Stimulated activated CD8-positive, alpha-beta memory T cell treated with anti-CD3 and anti-CD28 coated beads, Interleukin-2, amount 100 ng/mL, for 1 hour (primary cell): ENCODE data around the gene HNRNPDL.
A peak's percentile ranks its signal among the peaks of the same experiment; 100 is the strongest.
"Not testable (repeated sequence)": the region's sequence is repeated elsewhere in the genome, so short reads cannot be mapped to it uniquely, and the experiment has no call there.

ENCODE experiments used
- DNase-seq, 2 donors: peaks; one replicate each; pipeline ENCODE4 v3.0.0-alpha.2; 2020; ENCODE audit warnings: low read depth in 2 of 2

The HNRNPDL gene

GRCh38 chr4:82386312-82386711 is 44.0 kb downstream of the HNRNPDL start:
- not testable (repeated sequence) for DNase-seq

GRCh38 chr4:82382751-82383150 is 47.5 kb downstream of the HNRNPDL start:
- no peak for DNase-seq

- DNase-seq = no peak
Observed at GRCh38 chr4:82381661-82382296, 48.5 kb downstream of the HNRNPDL start.

- no peak for DNase-seq
Observed at GRCh38 chr4:82381235-82381634, 49.0 kb downstream of the HNRNPDL start.

- no peak for DNase-seq
Observed at GRCh38 chr4:82380831-82381230, 49.4 kb downstream of the HNRNPDL start.

GRCh38 chr4:82380344-82380743 is 49.9 kb downstream of the HNRNPDL start:
- no peak for DNase-seq

GRCh38 chr4:82376109-82376508 is 54.2 kb downstream of the HNRNPDL start:
- DNase-seq = no peak

GRCh38 chr4:82373816-82374625 is 56.2 kb downstream of the HNRNPDL start, which contains the start of gene HNRNPD:
Gene HNRNPD, minus strand, starts transcription at chr4:82373991. Its CDS starts 313 bp downstream, at chr4:82373678.
- peak; percentile 70 to 84 for DNase-seq

GRCh38 chr4:82373486-82373815 is 56.8 kb downstream of the HNRNPDL start:
- no peak for DNase-seq
